Activated T-helper 17 cell treated with anti-CD3 and anti-CD28 coated beads, Interleukin-2, amount 50 U/mL, for 72 hours (primary cell): ENCODE results near the gene PITPNM1. TPM values are rescaled to one million over a fixed set of nuclear protein-coding genes. Genes with fewer than 3 reads are reported as not detected.
A peak's percentile ranks its signal among the peaks of the same experiment; 100 is the strongest.
"Not testable (repeated sequence)": the region's sequence is repeated elsewhere in the genome, so short reads cannot be mapped to it uniquely, and the experiment has no call there.

ENCODE experiments used
- ATAC-seq: fragments of 150-1000 bp; cut with Tn5 transposase; replicated peaks from 2 replicates; pipeline ENCODE4 v1.10.0; 2021; ENCODE audit warnings: mild to moderate bottlenecking, moderate library complexity
- H3K27ac Mint-ChIP-seq: one replicate; pipeline ENCODE4 v1.8.0; 2022; ENCODE audit warnings: mixed read lengths
- H3K27me3 Mint-ChIP-seq: one replicate; pipeline ENCODE4 v1.8.0; 2022; ENCODE audit warnings: mixed read lengths
- H3K36me3 Mint-ChIP-seq: one replicate; pipeline ENCODE4 v1.8.0; 2022; ENCODE audit warnings: low read depth, mild to moderate bottlenecking, mixed read lengths
- H3K4me1 Mint-ChIP-seq: one replicate; pipeline ENCODE4 v1.8.0; 2022; ENCODE audit warnings: mixed read lengths
- H3K4me3 Mint-ChIP-seq: one replicate; pipeline ENCODE4 v1.8.0; 2022; ENCODE audit warnings: mild to moderate bottlenecking, mixed read lengths
- H3K9me3 Mint-ChIP-seq: one replicate; pipeline ENCODE4 v1.8.0; 2022; ENCODE audit warnings: mixed read lengths
- total RNA-seq, 2 donors: library from RNA; stranded (reverse); gene quantifications; one replicate each; pipeline ENCODE4 v1.2.3, GENCODE V29; 2022

Gene PITPNM1
- 100 to 1,000 TPM in 1 of 2 donors, 10 to 100 TPM in 1; 97.9 to 111 TPM for total RNA-seq

DNA sequence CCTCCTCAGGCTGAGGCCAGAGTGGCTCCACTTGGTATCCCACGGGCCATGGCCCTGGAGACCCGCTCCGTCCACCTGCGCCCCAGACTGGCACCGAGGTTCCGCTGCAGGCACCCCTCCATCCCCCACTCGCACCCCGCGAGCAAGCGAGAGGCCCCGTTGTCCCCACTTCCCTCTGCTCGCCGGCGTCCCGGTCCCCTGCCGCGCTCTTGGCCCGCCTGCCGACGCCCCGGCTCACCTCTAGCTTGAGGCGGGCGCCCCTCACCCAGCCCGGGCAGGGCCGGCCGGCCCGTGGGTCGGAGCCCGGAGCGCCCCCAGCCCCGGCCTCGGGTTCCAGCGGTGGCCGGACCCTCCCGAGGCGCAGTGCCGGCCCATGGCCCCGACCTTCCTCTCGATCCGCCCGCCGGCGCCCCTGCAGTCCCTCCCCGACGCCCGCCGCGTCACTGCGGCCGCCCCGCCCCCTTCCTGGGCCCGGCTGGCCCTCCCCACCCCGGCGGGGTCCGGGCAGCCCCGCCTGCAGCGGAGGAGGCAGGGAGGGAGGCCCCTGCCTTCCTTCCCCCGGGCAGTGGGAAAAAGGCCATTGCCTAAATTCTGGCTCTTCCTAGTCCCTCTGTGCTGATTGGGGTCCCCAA is at the start of gene PITPNM1:
Gene PITPNM1 (minus strand): TSS at position 414 of the 632 bp plus-strand sequence. CDS start 1,183 bp downstream, outside the sequence.
- Mint-ChIP-seq H3K27me3 (no peaks in the 10 kb centered on the region), H3K4me1 (peaks cover 30% of the 10 kb centered on the region), H3K9me3 (no peaks in the 10 kb centered on the region), H3K4me3 (peak within 1 kb of the TSS; percentile 94), H3K36me3 (peaks cover 78% of the 10 kb centered on the region), H3K27ac (peak within 1 kb of the TSS; percentile 98)
- ATAC-seq = peak; percentile 23

DNA sequence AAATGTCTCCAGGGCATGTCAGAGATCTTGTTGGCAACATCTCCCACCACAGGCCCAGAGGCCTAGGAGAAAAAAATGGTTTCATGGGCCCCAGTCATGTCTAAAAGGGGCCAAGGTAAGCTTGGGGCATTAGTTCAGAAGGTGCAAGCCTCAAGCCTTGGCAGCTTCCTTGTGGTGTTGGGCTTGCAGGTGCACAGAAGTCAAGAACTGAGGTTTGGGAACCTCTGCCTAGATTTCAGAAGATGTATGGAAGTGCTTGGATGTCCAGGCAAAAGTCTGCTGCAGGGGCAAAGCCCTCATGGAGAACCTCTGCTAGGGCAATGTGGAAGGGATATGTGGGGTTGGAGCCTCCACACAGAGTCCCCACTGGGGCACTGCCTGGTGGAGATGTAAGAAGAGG is 46.5 kb upstream of the PITPNM1 start:
- H3K27ac Mint-ChIP-seq, H3K27me3 Mint-ChIP-seq, ATAC-seq: not testable (repeated sequence)

DNA sequence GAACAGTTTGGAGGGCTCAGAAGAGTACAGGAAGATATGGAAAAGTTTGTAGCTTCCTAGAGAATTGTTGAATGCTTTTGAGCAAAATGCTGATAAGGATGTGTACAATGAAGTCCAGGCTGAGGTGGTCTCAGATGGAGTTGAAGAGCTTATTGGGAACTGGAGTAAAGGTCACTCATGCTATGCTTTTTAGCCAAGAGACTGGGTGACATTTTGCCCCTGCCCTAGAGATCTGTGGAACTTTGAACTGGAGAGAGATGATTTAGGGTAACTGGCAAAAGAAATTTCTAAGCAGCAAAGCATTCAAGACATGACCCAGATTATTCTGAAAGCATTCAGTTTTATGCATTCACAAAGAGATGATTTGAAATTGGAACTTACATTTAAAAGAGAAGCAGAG is 46.0 kb upstream of the PITPNM1 start:
- no peaks in the 10 kb centered on the region for H3K9me3 Mint-ChIP-seq

More for the DNA sequence above, 46.5 kb upstream of the PITPNM1 start:
- H3K36me3 Mint-ChIP-seq, H3K4me1 Mint-ChIP-seq, H3K4me3 Mint-ChIP-seq, H3K9me3 Mint-ChIP-seq: not testable (repeated sequence)

DNA sequence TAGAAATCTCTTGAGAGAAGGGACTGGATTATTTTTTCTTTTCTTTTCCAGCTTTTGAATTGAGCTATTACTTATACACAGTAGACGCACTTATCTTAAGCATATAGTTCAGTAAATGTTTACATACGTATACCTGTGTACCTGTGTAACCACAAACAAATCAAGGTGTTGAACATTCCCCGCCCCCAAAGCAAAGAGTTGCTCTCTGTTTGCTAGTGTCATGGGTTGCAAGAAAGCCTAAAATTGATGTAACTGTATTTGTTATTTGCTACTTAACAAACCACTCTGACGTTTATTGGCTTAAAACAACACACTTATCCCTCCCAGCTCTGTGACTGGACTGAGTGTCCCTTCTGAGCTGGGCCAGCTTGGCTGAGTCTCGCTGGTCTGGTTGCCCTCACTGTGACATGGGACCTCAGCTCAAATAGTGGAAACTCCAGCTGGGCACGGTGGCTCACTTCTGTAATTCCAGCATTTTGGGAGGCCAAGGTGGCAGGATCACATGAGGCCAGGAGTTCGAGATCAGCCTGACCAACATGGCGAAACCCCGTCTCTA is 43.5 kb upstream of the PITPNM1 start:
- H3K9me3 Mint-ChIP-seq = no peaks in the 10 kb centered on the region
- H3K4me1 Mint-ChIP-seq = no peaks in the 10 kb centered on the region
- no peaks in the 10 kb centered on the region for H3K36me3 Mint-ChIP-seq
- no peaks in the 10 kb centered on the region for H3K27me3 Mint-ChIP-seq
- H3K4me3 Mint-ChIP-seq = no peak overlapping the region
- no peak overlapping the region for H3K27ac Mint-ChIP-seq
- ATAC-seq = no peak

More for the DNA sequence above, 46.0 kb upstream of the PITPNM1 start:
- Mint-ChIP-seq H3K36me3 (no peaks in the 10 kb centered on the region), H3K27ac (no peak overlapping the region), H3K4me1 (no peaks in the 10 kb centered on the region), H3K4me3 (no peak overlapping the region), H3K27me3 (no peaks in the 10 kb centered on the region)
- ATAC-seq = no peak

DNA sequence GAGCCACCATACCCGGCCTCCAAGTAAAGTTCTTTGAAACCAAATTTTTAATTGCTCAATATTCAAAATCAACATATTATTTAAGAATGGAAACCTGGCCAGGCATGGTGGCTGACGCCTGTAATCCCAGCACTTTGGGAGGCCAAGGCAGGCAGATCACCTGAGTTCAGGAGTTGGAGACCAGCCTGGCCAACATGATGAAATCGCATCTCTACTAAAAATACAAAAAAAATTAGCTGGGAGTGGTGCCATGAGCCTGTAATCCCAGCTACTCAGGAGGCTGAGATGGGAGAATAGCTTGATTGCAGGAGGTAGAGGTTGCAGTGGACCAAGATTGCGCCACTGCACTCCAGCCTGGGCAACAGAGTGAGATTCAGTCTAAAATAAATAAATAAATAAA is 42.9 kb upstream of the PITPNM1 start:
- H3K4me3 Mint-ChIP-seq, ATAC-seq, H3K27ac Mint-ChIP-seq, H3K4me1 Mint-ChIP-seq, H3K27me3 Mint-ChIP-seq, H3K36me3 Mint-ChIP-seq, H3K9me3 Mint-ChIP-seq: not testable (repeated sequence)

DNA sequence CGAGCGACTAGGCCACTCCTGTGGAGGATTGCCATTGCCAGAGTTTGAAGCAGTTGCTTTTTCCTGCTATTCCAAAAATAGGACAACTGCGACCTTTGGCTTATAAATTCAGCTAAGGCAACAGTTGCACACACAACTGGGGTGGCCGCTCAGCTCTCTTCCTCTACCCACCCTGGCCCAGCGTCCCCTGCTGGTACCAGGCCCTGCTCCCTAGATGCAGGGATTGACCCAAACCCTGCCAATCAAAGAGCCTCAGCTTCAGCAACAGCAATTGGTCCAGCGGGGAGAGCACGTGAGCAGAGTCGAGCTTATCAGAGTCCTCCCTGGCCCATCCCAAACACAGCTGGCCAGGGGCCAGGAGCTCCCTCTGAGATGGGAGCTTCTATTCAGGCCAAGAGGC is 40.1 kb upstream of the PITPNM1 start:
- ATAC-seq = no peak
- H3K4me1 Mint-ChIP-seq = no peaks in the 10 kb centered on the region

DNA sequence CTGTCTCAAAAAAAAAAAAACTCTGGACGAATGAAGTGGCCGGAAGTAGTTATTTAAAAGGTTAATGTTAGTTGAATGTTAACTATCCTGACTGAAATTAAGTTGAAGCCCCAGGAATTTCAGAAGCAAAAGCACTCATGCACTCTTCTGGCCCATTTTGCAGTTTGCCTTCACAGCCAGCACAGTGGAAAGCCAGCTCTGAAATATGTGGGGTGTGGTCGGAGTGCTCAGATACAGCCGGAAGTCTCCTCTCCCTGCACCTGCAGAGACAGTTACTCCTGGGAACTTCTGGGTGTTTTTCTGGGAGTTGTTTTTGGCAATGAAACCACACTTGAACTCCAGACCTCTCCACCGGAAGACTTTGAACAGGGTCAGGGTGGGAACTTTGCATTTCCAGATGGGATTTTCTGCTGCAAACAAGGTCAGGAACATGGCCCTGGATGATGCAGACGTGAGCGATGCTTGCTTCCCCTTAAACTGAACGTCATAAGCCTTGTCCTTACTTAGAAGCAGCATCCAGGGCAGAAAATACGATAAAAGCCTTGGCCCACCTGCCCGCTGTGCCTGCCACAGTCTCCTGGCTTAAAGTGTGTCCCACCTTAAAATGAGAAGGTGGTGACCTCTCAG is 39.6 kb upstream of the PITPNM1 start:
- no peaks in the 10 kb centered on the region for H3K36me3 Mint-ChIP-seq
- H3K4me1 Mint-ChIP-seq = no peaks in the 10 kb centered on the region
- no peak for ATAC-seq
- H3K27ac Mint-ChIP-seq = no peak overlapping the region
- H3K9me3 Mint-ChIP-seq = no peaks in the 10 kb centered on the region
- no peaks in the 10 kb centered on the region for H3K27me3 Mint-ChIP-seq
- no peak overlapping the region for H3K4me3 Mint-ChIP-seq

More for the DNA sequence above, 40.1 kb upstream of the PITPNM1 start:
- Mint-ChIP-seq H3K27me3 (no peaks in the 10 kb centered on the region), H3K27ac (no peak overlapping the region), H3K36me3 (no peaks in the 10 kb centered on the region), H3K4me3 (no peak overlapping the region), H3K9me3 (no peaks in the 10 kb centered on the region)

DNA sequence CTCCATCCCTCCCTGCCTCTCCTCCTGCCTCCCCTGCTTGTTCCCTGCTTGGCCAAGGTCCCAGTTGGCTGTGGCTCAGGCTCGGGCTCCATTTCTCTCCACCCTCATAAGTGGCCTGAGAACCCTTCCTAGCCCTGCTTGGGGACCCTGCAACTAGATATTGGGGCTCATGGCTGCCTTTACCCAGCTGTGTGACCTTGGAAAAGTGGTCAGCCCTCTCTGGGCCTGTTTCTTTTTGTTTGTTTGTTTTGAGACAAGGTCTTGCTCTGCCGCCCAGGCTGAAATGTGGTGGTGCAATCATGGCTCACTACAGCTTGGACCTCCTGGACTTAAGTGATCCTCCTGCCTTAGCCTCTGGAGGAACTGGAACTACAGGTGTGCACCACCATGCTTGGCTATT is 38.4 kb upstream of the PITPNM1 start:
- no peak for ATAC-seq
- Mint-ChIP-seq H3K9me3 (no peaks in the 10 kb centered on the region), H3K27me3 (no peaks in the 10 kb centered on the region), H3K4me1 (no peaks in the 10 kb centered on the region), H3K27ac (no peak overlapping the region), H3K4me3 (no peak overlapping the region), H3K36me3 (no peaks in the 10 kb centered on the region)

DNA sequence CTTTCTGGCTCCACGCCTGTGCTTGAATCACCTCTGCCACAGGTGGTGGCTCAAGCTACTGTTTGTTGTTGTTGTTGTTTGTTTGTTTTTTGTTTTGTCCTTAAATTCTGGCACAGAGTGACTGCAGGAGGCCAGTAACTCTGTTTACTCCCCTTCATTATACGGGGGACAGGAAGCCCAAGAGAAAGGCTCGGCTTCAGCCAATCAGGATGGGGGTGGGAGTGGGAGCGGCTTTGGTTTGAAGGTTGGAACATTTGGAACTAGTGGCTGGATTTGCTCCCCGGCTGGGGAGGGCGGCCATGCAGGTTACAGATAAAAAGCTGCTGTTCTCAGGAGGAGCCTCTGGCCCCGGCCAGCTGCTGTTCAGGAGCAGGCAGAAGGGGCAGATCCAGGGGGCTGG is 37.8 kb upstream of the PITPNM1 start:
- H3K4me1 Mint-ChIP-seq = no peaks in the 10 kb centered on the region
- no peaks in the 10 kb centered on the region for H3K9me3 Mint-ChIP-seq
- no peak overlapping the region for H3K4me3 Mint-ChIP-seq
- H3K36me3 Mint-ChIP-seq = no peaks in the 10 kb centered on the region
- ATAC-seq = no peak
- H3K27me3 Mint-ChIP-seq = no peaks in the 10 kb centered on the region
- H3K27ac Mint-ChIP-seq = no peak overlapping the region

DNA sequence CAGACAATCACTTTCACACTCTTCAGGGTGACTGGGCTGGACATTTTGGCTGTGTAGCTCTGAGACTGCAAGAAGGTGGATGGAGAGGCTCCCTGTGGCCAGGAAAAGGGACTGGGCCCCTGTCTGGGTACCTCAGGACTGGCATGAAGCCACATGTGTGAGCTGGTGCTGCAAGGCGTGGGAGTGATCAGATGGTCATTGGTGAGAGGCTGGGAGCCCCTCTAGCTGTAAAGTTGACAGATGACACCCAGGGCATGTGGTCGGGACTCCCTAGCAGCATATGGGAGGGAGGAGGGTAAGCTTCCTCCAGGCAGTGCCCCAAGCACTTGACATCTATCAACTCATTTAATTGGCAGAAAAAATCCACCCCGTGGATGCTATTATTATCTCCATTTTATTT is 37.0 kb upstream of the PITPNM1 start:
- no peak for ATAC-seq
- Mint-ChIP-seq H3K27me3 (no peaks in the 10 kb centered on the region), H3K4me3 (no peak overlapping the region)

DNA sequence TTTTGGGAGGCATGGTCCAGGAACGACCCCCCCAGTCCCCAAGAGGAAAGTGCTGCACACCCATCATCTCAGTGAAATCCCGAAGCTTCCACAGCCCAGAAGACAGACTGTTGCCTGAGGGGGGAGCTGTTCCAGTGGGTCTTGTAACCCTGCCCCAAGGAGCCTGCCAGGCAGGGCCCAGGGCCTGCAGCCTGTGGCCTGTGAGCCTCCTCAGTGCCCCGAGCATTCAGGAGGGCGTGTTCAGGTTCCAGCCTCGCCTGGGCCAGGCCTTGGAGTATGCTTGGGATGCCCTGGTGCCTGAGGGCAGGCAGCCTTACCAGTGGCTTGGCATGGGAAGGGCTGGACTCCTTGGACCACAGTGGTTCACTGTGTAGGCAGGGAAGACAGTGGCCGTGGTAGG is 36.0 kb upstream of the PITPNM1 start:
- H3K27ac Mint-ChIP-seq = no peak overlapping the region
- H3K9me3 Mint-ChIP-seq = no peaks in the 10 kb centered on the region
- no peak for ATAC-seq
- H3K4me1 Mint-ChIP-seq = no peaks in the 10 kb centered on the region
- H3K36me3 Mint-ChIP-seq = no peaks in the 10 kb centered on the region
- no peak overlapping the region for H3K4me3 Mint-ChIP-seq
- no peaks in the 10 kb centered on the region for H3K27me3 Mint-ChIP-seq

More for the DNA sequence above, 37.0 kb upstream of the PITPNM1 start:
- Mint-ChIP-seq H3K4me1 (no peaks in the 10 kb centered on the region), H3K27ac (no peak overlapping the region), H3K36me3 (no peaks in the 10 kb centered on the region), H3K9me3 (no peaks in the 10 kb centered on the region)

DNA sequence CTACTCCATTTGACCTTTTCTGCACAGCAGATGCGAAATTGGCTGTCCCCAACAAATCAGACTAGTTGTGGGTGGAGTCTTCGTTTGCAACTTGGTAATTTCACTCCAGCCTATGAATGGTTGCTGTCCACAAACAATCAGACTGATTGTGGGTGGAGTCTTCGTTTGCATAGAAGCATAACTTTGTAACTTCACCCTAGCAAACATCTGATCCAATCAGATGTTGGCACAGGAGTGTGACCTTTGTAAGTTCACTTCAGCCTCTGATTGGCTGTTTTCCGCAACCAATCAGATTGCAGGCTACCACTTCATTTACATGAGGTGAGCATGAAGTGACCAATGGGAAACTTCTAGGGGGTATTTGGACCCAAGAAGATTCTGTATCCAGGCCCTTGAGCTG is 34.4 kb upstream of the PITPNM1 start:
- no peak overlapping the region for H3K4me3 Mint-ChIP-seq
- H3K27me3 Mint-ChIP-seq = no peaks in the 10 kb centered on the region
- no peaks in the 10 kb centered on the region for H3K36me3 Mint-ChIP-seq
- no peaks in the 10 kb centered on the region for H3K4me1 Mint-ChIP-seq
- no peak for ATAC-seq
- H3K9me3 Mint-ChIP-seq = no peaks in the 10 kb centered on the region
- no peak overlapping the region for H3K27ac Mint-ChIP-seq

DNA sequence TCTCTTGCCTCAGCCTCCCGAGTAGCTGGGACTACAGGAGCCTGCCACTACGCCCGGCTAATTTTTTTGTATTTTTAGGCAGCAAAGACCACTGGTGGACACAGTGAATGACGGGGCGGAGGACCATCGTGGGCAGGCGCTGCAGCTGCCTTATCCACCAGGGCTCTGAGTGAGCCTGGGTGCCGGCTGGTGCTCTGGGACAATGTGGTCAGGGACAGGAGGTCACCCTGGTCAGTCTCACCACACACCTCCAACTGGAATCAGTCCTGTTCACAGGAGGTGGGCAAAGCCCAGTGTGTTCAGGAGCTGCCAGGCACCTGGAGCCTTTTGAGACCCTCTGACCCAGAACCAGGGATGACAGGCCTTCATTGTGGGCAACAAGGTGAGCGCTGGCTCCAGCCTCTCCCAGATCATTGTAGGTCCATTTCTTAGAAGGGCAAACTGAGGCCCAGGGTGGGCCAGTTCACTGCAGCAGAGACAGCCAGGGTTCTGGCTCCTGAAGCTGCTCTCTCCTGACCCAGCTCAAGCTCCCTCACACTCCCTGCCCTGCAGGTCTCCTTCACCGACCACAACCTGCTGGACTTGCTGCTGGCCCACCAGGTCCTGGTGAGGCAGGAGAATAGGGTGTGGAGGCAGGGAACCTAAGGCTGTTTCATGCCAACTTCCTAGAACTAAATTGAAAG is 33.8 kb upstream of the PITPNM1 start:
- Mint-ChIP-seq H3K27ac (no peak overlapping the region), H3K4me1 (no peaks in the 10 kb centered on the region), H3K9me3 (peaks cover 1% of the 10 kb centered on the region), H3K27me3 (peaks cover 1% of the 10 kb centered on the region), H3K4me3 (no peak overlapping the region), H3K36me3 (no peaks in the 10 kb centered on the region)
- ATAC-seq = no peak

DNA sequence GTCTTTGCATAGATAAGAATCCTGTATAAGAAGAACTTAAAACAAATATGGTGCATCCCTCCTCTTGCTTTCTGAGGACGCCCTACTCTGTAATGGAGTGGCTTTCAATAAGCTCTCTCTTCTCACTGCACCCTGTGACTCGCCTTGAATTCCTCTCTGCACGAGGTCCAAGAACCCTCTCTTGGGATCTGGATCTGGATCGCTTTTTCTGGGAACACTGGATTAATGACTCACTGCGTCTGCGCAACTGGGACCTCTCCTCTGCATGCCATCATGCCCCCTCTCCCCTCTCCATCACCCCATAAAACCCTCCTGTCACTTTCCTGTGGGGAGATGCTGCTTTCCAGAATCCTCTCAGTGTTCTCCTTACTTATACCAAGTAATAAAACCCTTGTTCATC is 33.1 kb upstream of the PITPNM1 start:
- Mint-ChIP-seq H3K9me3 (peaks cover 5% of the 10 kb centered on the region), H3K27ac (no peak overlapping the region)

DNA sequence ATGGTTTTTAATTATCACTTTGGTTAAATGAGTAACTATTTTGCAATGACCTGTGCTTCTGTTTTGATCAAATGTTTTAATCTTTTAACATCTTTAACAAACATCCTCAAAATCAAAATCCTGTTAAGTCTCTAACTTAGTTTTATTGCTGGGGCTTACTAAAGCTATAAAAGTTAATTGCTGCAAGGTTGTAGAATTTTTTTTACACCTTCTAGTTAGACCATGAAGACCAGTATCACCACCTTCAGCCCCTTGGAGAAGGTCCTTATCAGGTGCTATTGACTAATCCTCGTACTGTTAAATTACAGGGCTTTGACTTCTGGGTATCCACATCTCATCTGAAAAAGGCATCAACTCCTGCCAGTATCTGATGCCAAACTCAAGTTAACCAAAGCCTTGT is 30.4 kb upstream of the PITPNM1 start:
- Mint-ChIP-seq H3K4me1 (no peaks in the 10 kb centered on the region), H3K27ac (no peak overlapping the region), H3K9me3 (peaks cover 5% of the 10 kb centered on the region), H3K27me3 (peaks cover 5% of the 10 kb centered on the region), H3K36me3 (no peaks in the 10 kb centered on the region), H3K4me3 (no peak overlapping the region)
- ATAC-seq = no peak

More for the DNA sequence above, 33.1 kb upstream of the PITPNM1 start:
- Mint-ChIP-seq H3K4me3 (no peak overlapping the region), H3K27me3 (peaks cover 5% of the 10 kb centered on the region), H3K4me1 (no peaks in the 10 kb centered on the region), H3K36me3 (no peaks in the 10 kb centered on the region)
- ATAC-seq = no peak
